GM23338 (cell line): Measurements from ENCODE around the gene GM2A. TPM values are rescaled to one million over a fixed set of nuclear protein-coding genes. Genes with fewer than 3 reads are reported as not detected.
"Not testable (repeated sequence)": the region's sequence is repeated elsewhere in the genome, so short reads cannot be mapped to it uniquely, and the experiment has no call there.

Experiments
- ATAC-seq: fragments of 200-7000 bp; cut with Tn5 transposase; 3 replicates; pipeline ENCODE4 v1.9.1; 2020
- DNase-seq: peaks from one replicate; pipeline ENCODE4 v3.0.0-alpha.2; 2015; ENCODE audit warnings: low spot score
- H2AFZ ChIP-seq: fragments of 200-600 bp; sonication (generic); 2 replicates; pipeline ENCODE4 v1.8.0; 2016; ENCODE audit warnings: antibody characterized with exemption, mild to moderate bottlenecking, moderate library complexity
- H3F3A ChIP-seq: fragments of 200-600 bp; sonication (generic); replicated peaks from 2 replicates; pipeline ENCODE4 v1.8.0; 2017; ENCODE audit warnings: antibody characterized with exemption, mixed run types, low read depth
- H3K27ac ChIP-seq: fragments of 200-600 bp; sonication (generic); 2 replicates; pipeline ENCODE4 v1.6.1; 2016; ENCODE audit warnings: low read depth
- H3K27me3 ChIP-seq: fragments of 200-600 bp; sonication (generic); 2 replicates; pipeline ENCODE4 v1.8.0; 2016; ENCODE audit warnings: mild to moderate bottlenecking, mixed run types, moderate library complexity; ENCODE audit not compliant: insufficient read depth
- H3K36me3 ChIP-seq: fragments of 200-600 bp; sonication (generic); 2 replicates; pipeline ENCODE4 v1.8.0; 2016; ENCODE audit warnings: mild to moderate bottlenecking; ENCODE audit not compliant: insufficient read depth
- H3K4me1 ChIP-seq: fragments of 200-600 bp; sonication (generic); 2 replicates; pipeline ENCODE4 v1.8.0; 2016; ENCODE audit warnings: mild to moderate bottlenecking, moderate library complexity; ENCODE audit not compliant: insufficient read depth
- H3K4me2 ChIP-seq: fragments of 200-600 bp; sonication (generic); 2 replicates; pipeline ENCODE4 v1.7.1; 2017; ENCODE audit warnings: mixed run types
- H3K4me3 ChIP-seq: fragments of 200-600 bp; sonication (generic); 2 replicates; pipeline ENCODE4 v1.6.1; 2016; ENCODE audit warnings: mixed run types
- H3K79me2 ChIP-seq: fragments of 200-600 bp; sonication (generic); replicated peaks from 2 replicates; pipeline ENCODE4 v1.8.0; 2017; ENCODE audit warnings: mild to moderate bottlenecking; ENCODE audit not compliant: insufficient read depth
- H3K9me2 ChIP-seq: fragments of 200-600 bp; sonication (generic); 2 replicates; pipeline ENCODE4 v1.8.0; 2017; ENCODE audit not compliant: insufficient read depth
- H4K20me1 ChIP-seq: fragments of 200-600 bp; sonication (generic); replicated peaks from 2 replicates; pipeline ENCODE4 v1.8.0; 2017; ENCODE audit warnings: mild to moderate bottlenecking; ENCODE audit not compliant: insufficient read depth
- H3K27ac Mint-ChIP-seq: 2 replicates; pipeline ENCODE4 v1.8.0; 2020; ENCODE audit warnings: inconsistent platforms, mild to moderate bottlenecking, moderate library complexity, mixed read lengths
- H3K27me3 Mint-ChIP-seq: 3 replicates; pipeline ENCODE4 v1.8.0; 2022; ENCODE audit warnings: low read depth, mild to moderate bottlenecking, moderate library complexity, mixed read lengths, inconsistent platforms; ENCODE audit not compliant: insufficient read depth, poor library complexity
- H3K36me3 Mint-ChIP-seq: 3 replicates; pipeline ENCODE4 v1.8.0; 2021; ENCODE audit warnings: low read depth, mild to moderate bottlenecking, inconsistent platforms, moderate library complexity, mixed read lengths
- H3K4me1 Mint-ChIP-seq: 3 replicates; pipeline ENCODE4 v1.8.0; 2020; ENCODE audit warnings: mild to moderate bottlenecking, inconsistent platforms, mixed read lengths
- H3K4me3 Mint-ChIP-seq: 3 replicates; pipeline ENCODE4 v1.8.0; 2021; ENCODE audit warnings: moderate library complexity, mild to moderate bottlenecking, inconsistent platforms, mixed read lengths
- H3K9me3 Mint-ChIP-seq: 3 replicates; pipeline ENCODE4 v1.8.0; 2020; ENCODE audit warnings: moderate library complexity, mild to moderate bottlenecking, inconsistent platforms, mixed read lengths
- CREB1 ChIP-seq: fragments of 250-450 bp; sonication (Bioruptor Pico); IDR thresholded peaks from 2 replicates; pipeline ENCODE4 v1.5.0; 2020; ENCODE audit warnings: low read depth, mild to moderate bottlenecking, moderate library complexity
- CTCF ChIP-seq, 2 experiments: fragments of 200-600 bp in 1 of 2; sonication (generic) in 1 of 2; conservative IDR thresholded peaks; 2 replicates each; pipeline versions ENCODE4 v1.5.1 to v1.6.1; 2016 to 2017; ENCODE audit warnings: antibody characterized with exemption in 2 of 2, low read depth in 2 of 2, mild to moderate bottlenecking in 2 of 2, moderate library complexity in 1 of 2
- ETS1 ChIP-seq: IDR thresholded peaks from 2 replicates; pipeline ENCODE4 v1.6.1; 2016; ENCODE audit warnings: antibody characterized with exemption
- EZH2phosphoT487 ChIP-seq: fragments of 200-600 bp; sonication (generic); IDR thresholded peaks from one replicate; pipeline ENCODE4 v1.8.1; 2018; ENCODE audit warnings: antibody characterized with exemption; ENCODE audit not compliant: unreplicated experiment
- JUNB ChIP-seq: IDR thresholded peaks from one replicate; pipeline ENCODE4 v1.6.1; 2016; ENCODE audit warnings: antibody characterized with exemption; ENCODE audit not compliant: unreplicated experiment
- NANOG ChIP-seq: IDR thresholded peaks from 2 replicates; pipeline ENCODE4 v1.6.1; 2016; ENCODE audit warnings: antibody characterized with exemption, borderline replicate concordance
- POLR2AphosphoS5 ChIP-seq: IDR thresholded peaks from 2 replicates; pipeline ENCODE4 v1.6.1; 2016; ENCODE audit warnings: antibody characterized with exemption, low read depth
- STAT1 ChIP-seq: IDR thresholded peaks from one replicate; pipeline ENCODE4 v1.6.1; 2016; ENCODE audit warnings: antibody characterized with exemption; ENCODE audit not compliant: unreplicated experiment
- ZNF114 ChIP-seq: fragments of 250-450 bp; sonication (Bioruptor Pico); IDR thresholded peaks from 2 replicates; pipeline ENCODE4 v1.5.0; 2020; ENCODE audit warnings: mild to moderate bottlenecking, moderate library complexity
- ZNF331 ChIP-seq: fragments of 250-450 bp; sonication (Bioruptor Pico); IDR thresholded peaks from 2 replicates; pipeline ENCODE4 v1.5.0; 2020; ENCODE audit warnings: low read depth, mild to moderate bottlenecking, moderate library complexity
- polyA plus RNA-seq: library from polyadenylated mRNA; unstranded; fragments of >200 nt; fragmentation: Nextera tagmentation; extraction: Ambion mirVana; gene quantifications from 2 replicates; pipeline ENCODE4 v1.2.1, GENCODE V29; 2016
- total RNA-seq: library from RNA; depleted of rRNA; stranded (reverse); fragments of >200 nt; shearing (Covaris generic); gene quantifications from 2 replicates; pipeline ENCODE4 v1.2.3, GENCODE V29; 2014
- TF ChIP-seq, protein P1 (sequence below): fragments of 250-450 bp; sonication (Bioruptor Pico); IDR thresholded peaks from 2 replicates; pipeline ENCODE4 v1.5.0; 2020; ENCODE audit warnings: mild to moderate bottlenecking, moderate library complexity

Gene GM2A
- total and polyA plus RNA-seq, 2 experiments from 2014 or later, result 9.8 to 27.8 TPM

GRCh38 chr5:151309821-151310220, 56.8 kb downstream of the GM2A start:
- H3K79me2 ChIP-seq, H4K20me1 ChIP-seq, H3F3A ChIP-seq, H3K9me3 Mint-ChIP-seq, DNase-seq, H3K27ac ChIP-seq, H2AFZ ChIP-seq, H3K27me3 ChIP-seq, H3K36me3 ChIP-seq, ATAC-seq, H3K4me3 ChIP-seq, H3K27me3 Mint-ChIP-seq, H3K9me2 ChIP-seq, H3K27ac Mint-ChIP-seq, H3K4me1 ChIP-seq, H3K4me2 ChIP-seq, H3K36me3 Mint-ChIP-seq, H3K4me1 Mint-ChIP-seq, H3K4me3 Mint-ChIP-seq: not testable (repeated sequence)

DNA sequence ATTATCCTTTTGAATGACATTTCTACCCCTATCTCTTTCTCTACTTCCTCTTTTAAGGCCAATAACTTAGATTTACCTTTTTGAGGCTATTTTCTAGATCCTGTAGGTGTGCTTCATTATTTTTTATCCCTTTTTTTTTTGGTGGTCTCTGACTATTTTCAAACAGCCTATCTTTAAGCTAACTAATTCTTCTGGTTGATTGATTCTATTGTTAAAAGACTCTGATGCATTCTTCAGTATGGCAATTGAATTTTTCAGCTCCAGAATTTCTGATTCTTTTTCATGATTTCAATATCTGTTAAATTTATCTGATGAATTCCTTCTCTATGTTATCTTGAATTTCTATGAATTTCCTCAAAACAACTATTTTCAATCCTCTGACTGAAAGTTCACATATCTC, 57.9 kb downstream of the GM2A start:
- Mint-ChIP-seq H3K36me3 (peaks cover 5% of the 10 kb centered on the region; the same call in 1 of the 3 replicates), H3K9me3 (peaks cover 8% of the 10 kb centered on the region; the same call in 1 of the 3 replicates), H3K27ac (no peak overlapping the region), H3K4me3 (no peak overlapping the region), H3K27me3 (peaks cover 3% of the 10 kb centered on the region), H3K4me1 (peaks cover 7% of the 10 kb centered on the region)
- 0 out of 2 replicates have a peak, but pooled peaks cover 5% of the 10 kb centered on the region for H3K4me1 ChIP-seq
- H3K27ac ChIP-seq, result no peak overlapping the region
- H3K27me3 ChIP-seq, result no peaks in the 10 kb centered on the region
- no peak overlapping the region for H3K4me2 ChIP-seq
- no peaks in the 10 kb centered on the region for H3K79me2 ChIP-seq
- no peaks in the 10 kb centered on the region for H3K36me3 ChIP-seq
- H2AFZ ChIP-seq, result no peak overlapping the region
- DNase-seq, result no peak
- no peaks in the 10 kb centered on the region for H3F3A ChIP-seq
- H3K4me3 ChIP-seq, result no peak overlapping the region
- H3K9me2 ChIP-seq, result no peaks in the 10 kb centered on the region
- no peak for ATAC-seq
- no peaks in the 10 kb centered on the region for H4K20me1 ChIP-seq
- TF ChIP-seq EZH2phosphoT487 (no peak), CREB1 (CRISPR knock-in tag) (no peak), STAT1 (no peak), POLR2AphosphoS5 (no peak), ZNF331 (CRISPR knock-in tag) (no peak), ZNF114 (CRISPR knock-in tag) (no peak), CTCF (conservative IDR thresholded peaks at IDR 0.05; ENCODE audit: low read depth in 2 of 2) (no peak), NANOG (no peak), JUNB (no peak), ETS1 (no peak)
- TF ChIP-seq, protein P1, sequence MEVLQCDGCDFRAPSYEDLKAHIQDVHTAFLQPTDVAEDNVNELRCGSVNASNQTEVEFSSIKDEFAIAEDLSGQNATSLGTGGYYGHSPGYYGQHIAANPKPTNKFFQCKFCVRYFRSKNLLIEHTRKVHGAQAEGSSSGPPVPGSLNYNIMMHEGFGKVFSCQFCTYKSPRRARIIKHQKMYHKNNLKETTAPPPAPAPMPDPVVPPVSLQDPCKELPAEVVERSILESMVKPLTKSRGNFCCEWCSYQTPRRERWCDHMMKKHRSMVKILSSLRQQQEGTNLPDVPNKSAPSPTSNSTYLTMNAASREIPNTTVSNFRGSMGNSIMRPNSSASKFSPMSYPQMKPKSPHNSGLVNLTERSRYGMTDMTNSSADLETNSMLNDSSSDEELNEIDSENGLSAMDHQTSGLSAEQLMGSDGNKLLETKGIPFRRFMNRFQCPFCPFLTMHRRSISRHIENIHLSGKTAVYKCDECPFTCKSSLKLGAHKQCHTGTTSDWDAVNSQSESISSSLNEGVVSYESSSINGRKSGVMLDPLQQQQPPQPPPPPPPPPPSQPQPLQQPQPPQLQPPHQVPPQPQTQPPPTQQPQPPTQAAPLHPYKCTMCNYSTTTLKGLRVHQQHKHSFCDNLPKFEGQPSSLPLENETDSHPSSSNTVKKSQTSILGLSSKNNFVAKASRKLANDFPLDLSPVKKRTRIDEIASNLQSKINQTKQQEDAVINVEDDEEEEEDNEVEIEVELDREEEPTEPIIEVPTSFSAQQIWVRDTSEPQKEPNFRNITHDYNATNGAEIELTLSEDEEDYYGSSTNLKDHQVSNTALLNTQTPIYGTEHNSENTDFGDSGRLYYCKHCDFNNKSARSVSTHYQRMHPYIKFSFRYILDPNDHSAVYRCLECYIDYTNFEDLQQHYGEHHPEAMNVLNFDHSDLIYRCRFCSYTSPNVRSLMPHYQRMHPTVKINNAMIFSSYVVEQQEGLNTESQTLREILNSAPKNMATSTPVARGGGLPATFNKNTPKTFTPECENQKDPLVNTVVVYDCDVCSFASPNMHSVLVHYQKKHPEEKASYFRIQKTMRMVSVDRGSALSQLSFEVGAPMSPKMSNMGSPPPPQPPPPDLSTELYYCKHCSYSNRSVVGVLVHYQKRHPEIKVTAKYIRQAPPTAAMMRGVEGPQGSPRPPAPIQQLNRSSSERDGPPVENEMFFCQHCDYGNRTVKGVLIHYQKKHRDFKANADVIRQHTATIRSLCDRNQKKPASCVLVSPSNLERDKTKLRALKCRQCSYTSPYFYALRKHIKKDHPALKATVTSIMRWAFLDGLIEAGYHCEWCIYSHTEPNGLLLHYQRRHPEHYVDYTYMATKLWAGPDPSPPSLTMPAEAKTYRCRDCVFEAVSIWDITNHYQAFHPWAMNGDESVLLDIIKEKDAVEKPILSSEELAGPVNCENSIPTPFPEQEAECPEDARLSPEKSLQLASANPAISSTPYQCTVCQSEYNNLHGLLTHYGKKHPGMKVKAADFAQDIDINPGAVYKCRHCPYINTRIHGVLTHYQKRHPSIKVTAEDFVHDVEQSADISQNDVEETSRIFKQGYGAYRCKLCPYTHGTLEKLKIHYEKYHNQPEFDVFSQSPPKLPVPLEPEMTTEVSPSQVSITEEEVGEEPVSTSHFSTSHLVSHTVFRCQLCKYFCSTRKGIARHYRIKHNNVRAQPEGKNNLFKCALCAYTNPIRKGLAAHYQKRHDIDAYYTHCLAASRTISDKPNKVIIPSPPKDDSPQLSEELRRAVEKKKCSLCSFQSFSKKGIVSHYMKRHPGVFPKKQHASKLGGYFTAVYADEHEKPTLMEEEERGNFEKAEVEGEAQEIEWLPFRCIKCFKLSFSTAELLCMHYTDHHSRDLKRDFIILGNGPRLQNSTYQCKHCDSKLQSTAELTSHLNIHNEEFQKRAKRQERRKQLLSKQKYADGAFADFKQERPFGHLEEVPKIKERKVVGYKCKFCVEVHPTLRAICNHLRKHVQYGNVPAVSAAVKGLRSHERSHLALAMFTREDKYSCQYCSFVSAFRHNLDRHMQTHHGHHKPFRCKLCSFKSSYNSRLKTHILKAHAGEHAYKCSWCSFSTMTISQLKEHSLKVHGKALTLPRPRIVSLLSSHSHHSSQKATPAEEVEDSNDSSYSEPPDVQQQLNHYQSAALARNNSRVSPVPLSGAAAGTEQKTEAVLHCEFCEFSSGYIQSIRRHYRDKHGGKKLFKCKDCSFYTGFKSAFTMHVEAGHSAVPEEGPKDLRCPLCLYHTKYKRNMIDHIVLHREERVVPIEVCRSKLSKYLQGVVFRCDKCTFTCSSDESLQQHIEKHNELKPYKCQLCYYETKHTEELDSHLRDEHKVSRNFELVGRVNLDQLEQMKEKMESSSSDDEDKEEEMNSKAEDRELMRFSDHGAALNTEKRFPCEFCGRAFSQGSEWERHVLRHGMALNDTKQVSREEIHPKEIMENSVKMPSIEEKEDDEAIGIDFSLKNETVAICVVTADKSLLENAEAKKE (CRISPR knock-in tag), result no peak
